ENCODE measurements around the gene SMYD3.

SMYD3 gene

DNA sequence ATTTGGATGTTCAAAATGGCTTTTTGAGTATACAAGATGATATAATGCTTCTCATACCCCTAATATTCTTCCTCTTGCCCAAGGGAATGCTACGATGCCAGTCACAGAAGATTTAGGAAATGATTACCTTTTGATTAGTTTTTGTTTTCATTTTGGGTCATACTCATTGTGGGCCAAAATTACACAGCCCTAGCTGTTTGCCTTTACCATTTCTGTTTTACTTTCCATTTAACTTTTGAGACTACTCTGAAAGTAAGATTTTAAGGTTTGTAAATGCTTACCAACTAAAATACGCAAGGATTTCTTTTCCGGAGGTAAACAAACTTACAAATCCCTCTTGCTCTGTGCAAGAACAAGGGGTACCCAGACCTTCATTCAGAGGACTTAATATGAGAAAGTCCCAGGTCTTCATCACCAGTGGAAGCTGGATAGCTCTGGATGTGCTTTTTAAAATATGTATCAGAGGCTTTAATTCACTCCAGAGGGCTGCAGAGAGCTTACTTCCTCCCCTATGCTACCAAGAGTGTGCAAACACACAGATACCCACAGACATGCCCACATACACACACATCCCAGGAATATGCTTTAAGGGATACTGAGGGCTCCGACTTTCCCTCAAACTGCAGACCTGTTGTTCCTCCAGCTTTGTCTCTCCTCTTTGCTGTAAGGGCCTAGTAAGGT, 631.4 kb downstream of the SMYD3 start:
- DNase-seq = no peak

DNA sequence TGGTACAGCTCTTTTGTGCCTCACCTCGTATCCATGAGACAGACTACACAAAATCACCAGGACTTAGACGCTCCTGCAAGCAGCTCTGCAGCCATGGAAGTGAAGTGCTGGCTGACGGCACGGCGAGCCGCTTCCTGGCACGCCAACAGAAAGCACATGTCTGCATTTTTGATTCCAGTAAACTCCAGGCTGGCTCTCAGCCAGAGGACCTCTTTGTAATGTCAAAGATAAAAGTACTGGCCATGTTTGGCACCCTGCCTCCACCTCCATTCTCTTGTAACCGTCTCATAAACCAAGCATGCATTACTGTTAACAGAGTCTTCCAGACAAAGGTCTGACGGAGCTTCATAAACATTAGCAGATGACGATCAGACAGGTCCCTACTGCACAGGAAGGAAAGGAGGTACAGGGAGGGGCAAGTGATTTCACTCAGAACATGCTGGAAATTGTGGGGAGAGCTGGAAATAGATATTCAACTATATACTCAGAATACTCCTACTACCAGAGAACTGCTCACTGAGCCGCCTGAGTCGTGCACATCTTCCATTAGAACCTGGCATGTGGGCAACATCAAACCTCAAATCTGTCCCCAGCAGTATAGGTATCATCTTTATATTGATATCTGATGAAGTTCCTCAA, 632.0 kb downstream of the SMYD3 start:
- DNase-seq = no peak

- DNase-seq = no peak
Measured at GRCh38 chr1:245873883-245874671, 633.0 kb downstream of the SMYD3 start.

GRCh38 chr1:245873068-245873467, 634.0 kb downstream of the SMYD3 start:
- no peak for DNase-seq

- no peak for DNase-seq
Measured at GRCh38 chr1:245872475-245872874, 634.6 kb downstream of the SMYD3 start.

GRCh38 chr1:245871915-245872314, 635.2 kb downstream of the SMYD3 start:
- DNase-seq = no peak

- no peak for DNase-seq
Measured at GRCh38 chr1:245871191-245871590, 635.9 kb downstream of the SMYD3 start.

GRCh38 chr1:245870698-245871097, 636.4 kb downstream of the SMYD3 start:
- no peak for DNase-seq

DNA sequence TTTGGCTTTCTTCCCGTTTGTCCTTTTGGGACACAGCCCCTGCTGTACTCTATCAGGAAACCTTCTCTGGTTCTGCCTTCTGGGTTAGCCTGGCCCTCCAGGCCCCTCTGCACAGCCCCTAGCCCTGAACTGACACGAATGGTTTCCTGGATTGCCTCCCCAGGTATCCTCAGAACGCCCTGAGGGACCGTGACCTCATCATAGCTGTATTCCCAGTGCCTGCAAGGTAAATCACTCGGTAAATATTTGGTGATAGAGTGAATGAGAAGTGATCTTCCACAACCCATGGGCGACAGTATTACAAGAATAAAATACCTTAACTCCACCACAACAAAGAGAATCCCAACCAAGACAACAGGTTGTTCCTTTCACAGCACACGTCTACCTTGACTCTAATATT, 637.2 kb downstream of the SMYD3 start:
- DNase-seq = no peak

- DNase-seq = no peak
Measured at GRCh38 chr1:245867738-245868137, 639.3 kb downstream of the SMYD3 start.

DNA sequence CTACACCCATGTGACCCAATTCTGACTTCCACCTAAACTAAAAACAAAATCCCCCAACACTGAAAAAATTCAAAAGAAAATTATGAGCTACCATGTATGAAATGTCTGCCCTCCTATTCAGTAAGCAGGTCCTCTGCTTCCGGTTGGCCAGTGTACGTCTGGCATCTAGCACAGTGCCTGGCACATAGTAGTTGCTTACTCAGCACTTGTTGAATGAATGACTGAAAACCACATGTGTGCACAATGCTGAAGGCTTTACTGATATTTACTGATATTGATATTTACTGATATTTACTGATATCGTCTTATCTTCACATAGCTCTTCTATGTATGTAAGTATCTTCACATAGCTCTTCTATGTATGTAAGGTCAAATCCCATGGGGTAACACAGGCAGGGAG, 642.2 kb downstream of the SMYD3 start:
- no peak for DNase-seq

GRCh38 chr1:245863566-245864184, 643.4 kb downstream of the SMYD3 start:
- no peak for DNase-seq

- DNase-seq = no peak
Measured at GRCh38 chr1:245862812-245863540, 644.1 kb downstream of the SMYD3 start.

- no peak for DNase-seq
Measured at GRCh38 chr1:245860657-245861544, 646.2 kb downstream of the SMYD3 start.

GRCh38 chr1:245859493-245860114, 647.5 kb downstream of the SMYD3 start:
- DNase-seq = no peak

- no peak for DNase-seq
Measured at GRCh38 chr1:245858722-245859492, 648.2 kb downstream of the SMYD3 start.

GRCh38 chr1:245858022-245858721, 648.9 kb downstream of the SMYD3 start:
- DNase-seq = no peak

DNA sequence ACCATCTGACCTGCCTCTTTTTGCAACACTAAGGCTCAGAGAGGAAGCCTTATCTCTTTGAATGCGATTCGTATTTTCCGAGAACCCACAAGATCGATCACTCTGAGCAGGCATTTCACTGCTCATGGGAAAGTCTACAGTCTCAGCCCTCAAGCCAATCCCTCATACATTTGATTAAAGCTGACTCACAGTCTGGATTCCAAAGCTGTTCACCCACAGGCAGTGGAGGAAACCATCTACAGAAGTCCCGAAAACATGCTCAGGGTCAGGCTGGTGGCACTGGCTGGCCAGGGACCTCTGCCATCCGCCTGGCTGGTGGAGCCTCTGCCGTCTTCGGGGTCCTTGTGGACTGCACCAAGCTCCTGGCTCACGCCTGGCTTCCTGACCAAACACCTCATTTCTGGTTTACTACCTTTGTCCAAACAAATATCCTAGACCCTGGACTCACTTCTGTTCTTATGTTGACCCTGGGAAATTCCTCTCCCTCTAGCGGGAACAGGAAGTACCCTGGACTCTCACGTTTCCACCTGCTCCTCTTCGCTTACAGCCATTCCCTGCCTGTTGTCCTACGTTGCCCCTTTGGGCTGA, 650.0 kb downstream of the SMYD3 start:
- no peak for DNase-seq

Measured in activated CD8-positive, alpha-beta memory T cell treated with anti-CD3 and anti-CD28 coated beads, Interleukin-2, amount 50 U/mL, for 4 hours (primary cell).